Loucy (cell line): ENCODE measurements around the gene GRB7.

Experiments
- EZH2phosphoT487 ChIP-seq: fragments of 200-600 bp; IDR thresholded peaks from 2 replicates; pipeline ENCODE4 v1.6.1; 2018; ENCODE audit warnings: antibody characterized with exemption, mild to moderate bottlenecking, moderate library complexity, borderline replicate concordance
- TF ChIP-seq, protein P1 (sequence below): fragments of 200-600 bp; sonication (generic); conservative IDR thresholded peaks from 2 replicates; pipeline ENCODE4 v1.5.1; 2014; ENCODE audit warnings: mild to moderate bottlenecking, antibody characterized with exemption, low read length

DNA sequence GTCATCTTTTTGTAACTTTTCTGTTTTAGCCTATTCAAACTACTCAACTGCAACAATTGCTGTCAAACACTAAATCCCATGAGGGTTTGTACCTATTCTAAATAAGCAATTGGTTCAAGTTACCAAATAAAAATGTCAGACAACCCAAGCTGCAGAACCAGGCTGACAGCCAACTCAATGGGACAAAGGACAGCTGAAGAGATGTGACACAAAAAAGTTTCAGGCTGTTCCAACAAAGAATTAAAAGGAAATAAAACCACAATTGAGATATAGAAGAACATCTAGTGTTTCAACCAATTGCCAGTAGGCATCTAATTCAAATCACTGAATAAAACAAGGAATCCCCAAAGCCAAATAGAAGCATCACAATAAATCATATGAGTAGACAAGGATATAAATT lies 49.3 kb downstream of the GRB7 start:
- TF ChIP-seq, protein P1, sequence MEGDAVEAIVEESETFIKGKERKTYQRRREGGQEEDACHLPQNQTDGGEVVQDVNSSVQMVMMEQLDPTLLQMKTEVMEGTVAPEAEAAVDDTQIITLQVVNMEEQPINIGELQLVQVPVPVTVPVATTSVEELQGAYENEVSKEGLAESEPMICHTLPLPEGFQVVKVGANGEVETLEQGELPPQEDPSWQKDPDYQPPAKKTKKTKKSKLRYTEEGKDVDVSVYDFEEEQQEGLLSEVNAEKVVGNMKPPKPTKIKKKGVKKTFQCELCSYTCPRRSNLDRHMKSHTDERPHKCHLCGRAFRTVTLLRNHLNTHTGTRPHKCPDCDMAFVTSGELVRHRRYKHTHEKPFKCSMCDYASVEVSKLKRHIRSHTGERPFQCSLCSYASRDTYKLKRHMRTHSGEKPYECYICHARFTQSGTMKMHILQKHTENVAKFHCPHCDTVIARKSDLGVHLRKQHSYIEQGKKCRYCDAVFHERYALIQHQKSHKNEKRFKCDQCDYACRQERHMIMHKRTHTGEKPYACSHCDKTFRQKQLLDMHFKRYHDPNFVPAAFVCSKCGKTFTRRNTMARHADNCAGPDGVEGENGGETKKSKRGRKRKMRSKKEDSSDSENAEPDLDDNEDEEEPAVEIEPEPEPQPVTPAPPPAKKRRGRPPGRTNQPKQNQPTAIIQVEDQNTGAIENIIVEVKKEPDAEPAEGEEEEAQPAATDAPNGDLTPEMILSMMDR: no peak
- no peak for TF ChIP-seq EZH2phosphoT487
